Stimulated activated naive B cell treated with anti-CD40 and anti-IgM and Interleukin-4, amounts not matched to agents 10 μg/mL and 1 μg/mL and 100 μg/mL, for 72 hours (primary cell): ENCODE data around the gene DIO1.

Source experiments
- ATAC-seq, 2 donors: fragments of 150-1000 bp; cut with Tn5 transposase; replicated peaks; 2 replicates each; pipeline ENCODE4 v1.10.0; 2021; ENCODE audit warnings: moderate library complexity in 1 of 2
- DNase-seq: peaks from one replicate; pipeline ENCODE4 v3.0.0; 2021
- H3K27ac Mint-ChIP-seq: one replicate; pipeline ENCODE4 v1.8.0; 2022; ENCODE audit warnings: mild to moderate bottlenecking, mixed read lengths
- H3K27me3 Mint-ChIP-seq, 2 donors: one replicate each; pipeline ENCODE4 v1.8.0; 2022; ENCODE audit warnings: mixed read lengths in 2 of 2
- H3K36me3 Mint-ChIP-seq, 2 donors: one replicate each; pipeline ENCODE4 v1.8.0; 2022; ENCODE audit warnings: mixed read lengths in 2 of 2, mild to moderate bottlenecking in 1 of 2
- H3K4me1 Mint-ChIP-seq, 2 donors: one replicate each; pipeline ENCODE4 v1.8.0; 2022; ENCODE audit warnings: mixed read lengths in 2 of 2, mild to moderate bottlenecking in 1 of 2
- H3K4me3 Mint-ChIP-seq, 2 donors: one replicate each; pipeline ENCODE4 v1.8.0; 2022; ENCODE audit warnings: mild to moderate bottlenecking in 2 of 2, mixed read lengths in 2 of 2, moderate library complexity in 1 of 2
- H3K9me3 Mint-ChIP-seq, 2 donors: one replicate each; pipeline ENCODE4 v1.8.0; 2022; ENCODE audit warnings: mixed read lengths in 2 of 2, mild to moderate bottlenecking in 1 of 2

Gene DIO1

DNA sequence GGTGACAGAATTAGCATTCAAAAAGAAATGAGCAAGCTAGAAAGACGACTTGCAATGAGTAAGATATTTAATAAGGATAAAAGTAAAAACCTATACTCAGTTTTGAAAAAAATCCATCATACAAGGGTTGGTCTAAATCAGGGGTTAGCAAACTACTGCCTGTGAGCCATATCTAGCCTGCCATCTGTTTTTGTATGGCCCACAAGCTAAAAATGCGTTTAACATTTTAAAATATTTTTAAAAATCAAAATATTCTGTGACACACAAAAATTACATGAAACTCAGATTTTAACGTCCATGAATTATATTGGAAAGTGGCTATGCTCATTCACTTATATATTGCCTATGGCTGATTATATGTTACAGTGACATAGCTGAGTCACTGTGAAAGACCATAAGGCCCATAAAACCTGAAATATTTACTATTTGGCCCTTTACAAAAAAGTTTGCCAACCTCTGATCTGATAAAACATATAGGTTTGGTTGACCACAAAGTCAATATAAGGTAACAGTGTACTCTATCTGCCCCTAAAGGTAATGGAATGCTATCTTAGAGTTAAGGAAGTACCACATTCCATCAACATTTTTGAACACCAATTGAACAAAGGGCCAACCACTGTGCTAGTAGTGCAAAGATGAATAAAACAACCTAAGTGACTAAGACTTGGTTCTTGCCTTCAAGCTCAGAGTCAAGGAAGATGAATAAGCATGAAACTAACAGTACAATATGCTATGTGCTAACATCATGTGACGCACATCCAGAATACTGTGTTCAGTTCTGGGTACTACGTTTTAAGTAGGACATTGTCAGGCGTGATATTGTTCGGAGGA lies 48.4 kb downstream of the DIO1 start:
- Mint-ChIP-seq H3K27me3 (no peaks in the 10 kb centered on the region), H3K4me1 (peaks cover 24 to 41% of the 10 kb centered on the region in 2 donors), H3K9me3 (no peaks in the 10 kb centered on the region), H3K36me3 (peaks cover 16 to 24% of the 10 kb centered on the region in 2 donors), H3K4me3 (no peak overlapping the region), H3K27ac (no peak overlapping the region)
- ATAC-seq = no peak
- no peak for DNase-seq

DNA sequence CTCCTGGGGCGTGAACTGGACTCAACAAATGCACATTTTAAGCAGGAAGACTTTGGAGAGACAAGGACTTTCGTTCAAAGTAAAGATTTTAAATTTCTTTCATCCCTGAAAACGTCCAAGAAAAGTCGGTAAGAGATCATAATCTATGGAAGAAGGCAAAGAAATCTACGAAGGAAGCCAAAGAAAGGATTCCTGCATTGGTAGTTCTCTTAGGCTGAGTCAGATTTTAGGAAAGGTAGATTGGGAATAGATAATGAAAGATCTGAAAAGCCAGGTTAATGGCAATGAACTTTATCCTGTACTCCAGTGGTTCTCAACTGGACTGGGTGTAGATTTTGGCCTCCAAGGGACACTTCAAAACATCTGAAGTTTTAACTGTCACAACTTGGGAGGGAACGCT lies 49.1 kb downstream of the DIO1 start:
- DNase-seq (no peak), ATAC-seq (no peak)
- H3K4me1 Mint-ChIP-seq = peaks cover 26 to 43% of the 10 kb centered on the region in 2 donors
- H3K36me3 Mint-ChIP-seq = peaks cover 12 to 18% of the 10 kb centered on the region in 2 donors
- no peak overlapping the region for H3K27ac Mint-ChIP-seq
- no peak overlapping the region for H3K4me3 Mint-ChIP-seq
- H3K9me3 Mint-ChIP-seq = no peaks in the 10 kb centered on the region
- no peaks in the 10 kb centered on the region for H3K27me3 Mint-ChIP-seq

DNA sequence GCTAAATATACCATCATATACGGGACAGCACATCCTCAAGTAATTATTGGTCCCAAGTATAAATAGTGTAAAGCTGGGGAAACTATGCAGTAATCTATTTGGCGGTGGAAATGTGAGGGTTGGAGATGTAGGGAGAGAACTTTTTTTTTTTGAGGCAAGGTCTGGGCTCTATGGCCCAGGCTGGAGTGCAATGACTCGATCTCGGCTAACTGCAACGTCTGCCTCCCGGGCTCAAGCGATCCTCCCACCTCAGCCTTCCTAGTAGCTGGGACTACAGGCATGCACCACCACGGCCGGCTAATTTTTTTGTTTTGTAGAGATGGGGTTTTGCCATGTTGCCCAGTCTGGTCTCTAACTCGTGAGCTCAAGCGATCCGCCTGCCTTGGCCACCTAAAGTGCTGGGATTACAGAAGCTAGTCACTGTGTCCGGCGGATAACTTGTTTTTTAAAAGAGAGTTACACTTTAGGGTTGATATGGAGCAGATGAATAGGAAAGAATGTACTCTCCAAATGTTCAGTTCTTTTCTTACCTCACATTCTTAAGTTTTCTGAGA lies 49.6 kb downstream of the DIO1 start:
- no peak for ATAC-seq
- Mint-ChIP-seq H3K4me1 (peaks cover 26 to 43% of the 10 kb centered on the region in 2 donors), H3K4me3 (peak overlapping the region; percentile 29 to 35), H3K9me3 (no peaks in the 10 kb centered on the region), H3K36me3 (peaks cover 11 to 16% of the 10 kb centered on the region in 2 donors), H3K27ac (no peak overlapping the region), H3K27me3 (no peaks in the 10 kb centered on the region)
- no peak for DNase-seq

DNA sequence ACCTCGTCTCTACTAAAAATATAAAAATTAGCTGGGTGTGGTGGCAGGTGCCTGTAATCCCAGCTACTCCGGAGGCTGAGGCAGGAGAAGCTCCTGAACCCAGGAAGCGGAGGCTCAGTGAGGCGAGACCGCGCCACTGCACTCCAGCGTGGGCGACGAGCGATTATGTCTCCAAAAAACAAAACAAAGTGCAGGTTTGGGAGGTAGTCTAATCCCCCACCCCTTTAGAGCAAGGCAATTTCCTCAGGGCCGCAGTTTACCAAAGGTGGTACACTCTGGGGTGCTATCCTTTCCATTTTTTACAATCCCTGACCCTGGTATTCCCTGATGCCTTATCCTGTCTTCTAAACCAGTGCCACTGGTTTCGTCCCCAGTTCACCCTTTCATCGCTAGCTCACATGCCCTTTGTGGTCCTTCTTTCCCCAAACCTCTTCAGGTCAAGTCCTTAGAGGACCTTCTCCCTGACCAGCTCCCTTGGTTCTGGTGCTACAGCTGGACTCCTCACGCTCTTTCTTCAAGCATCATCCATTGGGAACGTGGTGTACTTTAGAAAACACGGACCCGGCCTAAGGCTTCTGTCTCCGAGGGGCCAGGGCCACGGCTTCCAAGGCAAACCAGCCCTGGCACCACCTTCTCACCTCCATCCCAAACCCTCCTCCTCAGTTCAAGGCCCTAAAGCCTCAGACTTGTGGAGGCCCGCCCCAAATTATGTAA lies 50.6 kb downstream of the DIO1 start:
- no peak for ATAC-seq
- H3K4me1 Mint-ChIP-seq = peaks cover 26 to 47% of the 10 kb centered on the region in 2 donors
- H3K27me3 Mint-ChIP-seq = no peaks in the 10 kb centered on the region
- H3K36me3 Mint-ChIP-seq = peaks cover 11% of the 10 kb centered on the region in 2 donors
- no peaks in the 10 kb centered on the region for H3K9me3 Mint-ChIP-seq
- DNase-seq = no peak
- peak overlapping the region; percentile 98 for H3K27ac Mint-ChIP-seq
- H3K4me3 Mint-ChIP-seq = peak overlapping the region; percentile 88 to 98

DNA sequence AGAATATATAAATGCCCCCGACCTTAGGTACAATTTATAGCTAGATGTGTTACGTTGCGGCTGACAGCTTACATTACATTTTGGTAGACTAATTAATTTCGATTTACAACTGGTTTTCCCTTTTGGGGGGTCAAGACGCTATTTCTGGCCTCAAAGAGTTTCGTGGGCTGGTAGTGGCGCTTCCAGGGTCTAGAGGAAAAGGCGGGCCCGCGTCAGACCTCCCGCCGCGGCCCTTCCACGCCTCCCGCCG lies 51.1 kb downstream of the DIO1 start:
- Mint-ChIP-seq H3K36me3 (peaks cover 11% of the 10 kb centered on the region in 2 donors), H3K4me3 (peak overlapping the region; percentile 88 to 98), H3K27ac (peak overlapping the region; percentile 98), H3K4me1 (peaks cover 25 to 49% of the 10 kb centered on the region in 2 donors), H3K9me3 (no peaks in the 10 kb centered on the region), H3K27me3 (no peaks in the 10 kb centered on the region)
- DNase-seq (no peak), ATAC-seq (no peak)

DNA sequence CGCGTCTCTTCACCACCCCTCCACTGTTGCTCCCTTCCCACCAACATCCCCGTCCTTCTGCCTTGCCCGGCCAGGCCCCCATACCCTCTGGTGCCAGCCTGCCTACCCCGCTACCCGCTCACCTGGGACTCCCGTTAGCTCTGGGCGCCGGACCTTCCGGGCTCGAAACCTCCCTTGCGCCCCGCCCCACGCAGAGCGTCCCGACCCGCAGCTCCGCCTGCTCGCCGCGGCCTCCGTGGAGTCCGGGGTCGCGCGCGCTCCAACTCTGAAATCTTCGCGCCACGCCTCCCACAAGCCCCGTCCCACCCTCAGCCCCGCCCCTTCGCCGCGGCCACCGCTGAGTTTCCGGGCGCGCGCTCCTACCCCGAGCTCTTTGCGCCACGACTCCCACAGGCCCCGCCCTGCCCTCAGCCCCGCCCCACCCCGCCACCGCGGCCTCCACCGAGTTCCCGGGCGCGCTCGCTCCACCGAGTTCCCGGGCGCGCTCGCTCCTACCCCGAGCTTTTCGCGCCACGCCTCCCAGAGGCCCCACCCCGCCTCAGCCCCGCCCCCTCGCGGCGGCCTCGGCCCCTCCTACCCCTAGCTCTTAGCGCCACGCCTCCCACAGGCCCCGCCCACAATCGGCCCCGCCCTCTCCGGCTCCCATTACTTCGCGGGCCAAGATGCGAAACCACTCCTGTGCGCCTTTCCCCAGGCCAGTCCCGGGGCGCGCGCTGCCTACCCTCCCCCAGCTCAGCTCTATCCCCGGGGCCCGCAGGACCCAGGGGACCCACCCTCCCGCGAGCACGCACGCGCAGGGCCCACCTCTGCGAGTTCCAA lies 51.7 kb downstream of the DIO1 start, which contains the start of gene IFT25:
IFT25 (minus strand) TSS at position 267 of the 819 bp plus-strand sequence. CDS start 5,617 bp downstream, outside the sequence.
- Mint-ChIP-seq H3K36me3 (peaks cover 9 to 11% of the 10 kb centered on the region in 2 donors), H3K4me1 (peaks cover 24 to 47% of the 10 kb centered on the region in 2 donors), H3K4me3 (peak within 1 kb of the TSS; percentile 88 to 98), H3K27ac (peak within 1 kb of the TSS; percentile 98), H3K9me3 (no peaks in the 10 kb centered on the region), H3K27me3 (no peaks in the 10 kb centered on the region)
- ATAC-seq (peak; percentile 82 to 86), DNase-seq (peak; percentile 96)

DNA sequence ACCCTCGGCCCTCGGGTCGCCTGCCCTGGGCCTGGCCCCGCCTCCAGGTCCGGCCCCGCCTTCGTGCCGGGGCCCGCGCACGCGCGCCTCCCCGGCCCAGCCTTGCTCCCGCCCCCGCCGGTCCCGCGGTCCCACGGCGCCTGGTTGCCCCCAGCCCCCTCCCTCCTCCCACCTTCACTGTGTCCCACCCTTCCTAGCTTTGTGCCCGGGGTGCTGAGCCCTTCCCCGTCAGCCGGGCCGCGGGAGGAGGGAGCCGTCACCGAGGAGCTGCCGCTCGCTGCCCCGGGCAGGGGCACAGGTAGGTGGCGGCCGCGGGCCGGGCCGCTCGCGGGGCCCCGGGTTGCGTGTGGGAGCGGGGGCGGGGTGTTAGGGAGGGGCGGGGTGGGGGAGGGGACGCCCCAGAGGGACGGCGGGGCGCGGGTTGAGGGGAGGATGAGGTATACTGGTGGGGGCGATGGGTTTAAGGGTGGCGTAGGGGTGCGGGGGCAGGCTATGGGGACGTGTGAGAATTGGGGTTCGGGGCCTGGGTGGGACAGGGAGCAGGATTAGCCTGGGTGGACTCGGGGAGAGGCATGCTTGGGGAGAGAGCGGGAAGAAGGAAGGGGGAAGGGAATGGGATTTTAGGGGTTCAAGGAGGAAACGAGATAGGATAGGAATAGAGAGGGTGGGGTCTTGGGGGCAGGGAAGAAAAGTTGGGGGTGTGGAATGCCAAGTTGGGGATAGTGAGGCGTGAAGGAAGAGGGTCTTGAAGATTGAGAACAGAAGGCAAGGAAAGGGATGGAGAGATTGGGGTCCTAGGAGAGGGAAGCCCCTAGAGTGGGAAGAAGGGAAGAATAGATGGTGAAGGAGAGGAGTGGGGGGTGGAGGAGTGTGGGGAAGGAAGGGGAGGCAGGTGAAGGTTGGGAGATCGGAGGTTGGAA lies 52.5 kb downstream of the DIO1 start, which contains the start of gene LRRC42:
LRRC42 (plus strand) TSS at position 99 of the 920 bp plus-strand sequence. CDS start 5,650 bp downstream, outside the sequence.
- peaks cover 9 to 12% of the 10 kb centered on the region in 2 donors for H3K36me3 Mint-ChIP-seq
- peak within 1 kb of the TSS; percentile 88 to 98 for H3K4me3 Mint-ChIP-seq
- H3K9me3 Mint-ChIP-seq = no peaks in the 10 kb centered on the region
- H3K4me1 Mint-ChIP-seq = peaks cover 24 to 47% of the 10 kb centered on the region in 2 donors
- H3K27me3 Mint-ChIP-seq = no peaks in the 10 kb centered on the region
- peak; percentile 71 to 73 for ATAC-seq
- DNase-seq = no peak
- peak within 1 kb of the TSS; percentile 98 for H3K27ac Mint-ChIP-seq

DNA sequence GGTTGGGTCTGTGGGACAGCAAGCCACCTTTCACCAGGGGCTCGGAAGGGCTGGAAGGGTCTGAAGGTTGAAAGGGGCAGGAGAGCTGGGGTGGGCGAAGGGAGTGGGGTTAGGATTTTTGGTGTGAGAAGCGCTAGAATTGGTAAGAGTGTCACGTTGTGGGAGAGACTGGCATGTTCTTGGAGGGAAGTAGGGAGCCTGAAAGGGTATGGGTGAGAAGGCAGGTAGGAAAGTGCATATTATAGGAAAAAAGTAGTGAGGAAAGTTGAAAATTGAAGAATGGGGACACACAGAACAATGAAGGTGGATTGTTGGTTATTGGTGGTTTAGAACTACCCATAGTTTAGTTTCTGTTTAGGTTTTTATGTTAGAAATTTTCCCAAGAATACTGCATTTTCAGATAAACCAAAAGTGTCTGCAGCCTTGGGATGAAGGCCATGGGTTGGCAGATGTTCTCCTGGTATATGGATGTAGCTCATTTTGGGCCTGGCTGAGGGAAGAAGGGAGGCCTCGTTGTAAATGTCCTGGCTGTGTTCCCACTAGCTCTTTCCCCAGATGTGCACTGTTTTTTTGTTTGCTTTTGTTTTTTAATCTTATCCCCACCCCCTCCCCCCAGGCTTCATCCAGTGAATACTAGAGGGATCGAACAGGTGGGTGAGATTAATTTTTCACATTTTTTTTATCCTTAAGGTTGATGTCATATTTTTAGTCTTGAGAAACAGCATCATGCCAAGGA lies 53.4 kb downstream of the DIO1 start:
- DNase-seq = no peak
- no peaks in the 10 kb centered on the region for H3K27me3 Mint-ChIP-seq
- no peak for ATAC-seq
- peaks cover 24 to 47% of the 10 kb centered on the region in 2 donors for H3K4me1 Mint-ChIP-seq
- H3K36me3 Mint-ChIP-seq = peaks cover 9 to 12% of the 10 kb centered on the region in 2 donors
- H3K4me3 Mint-ChIP-seq = peak overlapping the region; percentile 88 to 98
- H3K27ac Mint-ChIP-seq = peak overlapping the region; percentile 93
- no peaks in the 10 kb centered on the region for H3K9me3 Mint-ChIP-seq

DNA sequence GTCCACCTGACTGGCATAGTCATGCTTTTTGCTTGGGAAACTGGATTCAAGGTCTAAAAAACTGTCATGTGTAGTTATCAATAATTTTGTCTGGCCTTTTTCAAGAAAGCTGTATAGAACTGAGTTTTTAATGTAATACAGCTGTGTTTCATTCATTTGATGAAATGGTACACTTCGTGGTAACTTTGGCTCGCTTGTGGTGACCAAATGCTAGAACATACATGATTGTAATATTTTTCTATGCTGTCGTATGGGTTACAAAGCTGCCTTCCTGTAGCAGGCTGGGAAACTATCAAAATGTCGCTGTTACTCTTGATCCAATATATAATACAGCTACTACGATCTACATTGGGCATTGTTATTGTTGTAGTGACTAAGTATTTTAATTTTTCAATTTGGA lies 54.3 kb downstream of the DIO1 start:
- H3K4me3 Mint-ChIP-seq = no peak overlapping the region
- H3K36me3 Mint-ChIP-seq = peaks cover 9 to 12% of the 10 kb centered on the region in 2 donors
- peaks cover 21 to 38% of the 10 kb centered on the region in 2 donors for H3K4me1 Mint-ChIP-seq
- H3K27ac Mint-ChIP-seq = no peak overlapping the region
- no peak for DNase-seq
- no peaks in the 10 kb centered on the region for H3K9me3 Mint-ChIP-seq
- no peak for ATAC-seq
- H3K27me3 Mint-ChIP-seq = no peaks in the 10 kb centered on the region

DNA sequence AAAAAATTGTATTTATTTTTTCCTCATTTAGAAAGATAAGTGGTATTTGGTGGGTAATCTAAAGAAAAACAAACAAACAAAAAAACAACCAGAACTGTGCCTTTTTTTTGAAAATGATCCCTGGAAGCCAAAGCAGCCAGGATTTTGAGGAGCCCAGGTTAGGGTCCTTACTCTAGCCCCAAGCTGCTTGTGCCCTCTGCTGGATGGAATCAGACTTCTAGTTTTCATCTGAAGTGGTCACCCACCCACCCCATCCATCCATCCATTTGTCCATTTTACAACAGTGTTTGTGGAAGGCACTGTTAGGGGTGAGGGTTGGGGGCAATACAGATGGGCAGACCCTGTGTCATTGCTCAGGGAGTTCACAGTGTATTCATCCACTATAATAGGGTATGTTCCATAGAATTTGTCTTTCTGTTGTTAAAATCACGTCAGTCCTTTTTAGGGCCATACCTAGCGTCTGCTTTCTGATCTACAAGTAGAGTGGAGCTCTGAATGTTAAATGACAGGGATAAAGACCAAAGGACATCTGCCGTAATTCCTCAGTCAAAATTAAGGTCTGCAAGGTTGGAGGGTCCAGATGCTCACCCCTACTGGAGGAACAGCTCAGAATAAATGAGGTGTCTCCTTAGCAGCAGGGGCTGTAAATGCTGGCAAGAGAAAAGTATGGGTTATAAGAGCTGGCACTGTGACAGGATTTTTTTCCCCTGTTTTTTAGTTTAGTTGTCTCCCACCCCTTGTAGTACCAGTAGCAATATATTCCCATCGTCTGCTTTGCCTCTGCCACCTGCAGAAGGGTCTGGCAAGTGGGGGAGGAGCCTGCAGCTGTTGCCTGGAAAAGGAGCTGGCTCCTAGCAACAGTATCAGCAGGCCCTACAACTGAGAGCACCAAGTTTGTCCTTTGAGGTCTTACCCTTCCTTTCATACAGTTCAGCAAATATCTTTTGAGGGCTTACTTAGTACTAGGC lies 55.3 kb downstream of the DIO1 start:
- H3K9me3 Mint-ChIP-seq = no peaks in the 10 kb centered on the region
- H3K4me1 Mint-ChIP-seq = peaks cover 16 to 28% of the 10 kb centered on the region in 2 donors
- H3K4me3 Mint-ChIP-seq = peak overlapping the region in 1 of 2 donors; percentile 19
- DNase-seq (no peak), ATAC-seq (no peak)
- peaks cover 12% of the 10 kb centered on the region in 2 donors for H3K36me3 Mint-ChIP-seq
- H3K27ac Mint-ChIP-seq = no peak overlapping the region
- H3K27me3 Mint-ChIP-seq = no peaks in the 10 kb centered on the region

DNA sequence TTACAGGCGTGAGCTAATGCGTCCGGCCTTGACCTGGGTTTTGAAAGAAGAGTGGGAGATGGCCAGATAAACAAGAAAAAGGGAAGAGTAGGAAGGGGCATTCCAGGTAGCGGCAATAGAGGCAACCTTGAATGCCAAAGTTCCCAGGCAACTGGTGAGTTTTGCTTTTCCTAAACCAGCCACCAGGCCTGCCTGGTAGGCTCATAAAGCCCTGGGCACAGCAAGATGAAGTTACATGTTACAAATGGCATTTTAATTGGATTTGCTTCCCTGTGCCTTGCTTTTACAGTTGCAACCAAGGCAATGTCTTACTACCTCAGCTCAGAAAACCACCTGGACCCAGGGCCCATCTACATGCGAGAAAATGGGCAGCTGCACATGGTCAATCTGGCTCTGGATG lies 57.7 kb downstream of the DIO1 start:
- DNase-seq (no peak), ATAC-seq (no peak)
- Mint-ChIP-seq H3K9me3 (no peaks in the 10 kb centered on the region), H3K27me3 (no peaks in the 10 kb centered on the region), H3K4me3 (no peak overlapping the region), H3K27ac (no peak overlapping the region), H3K36me3 (peaks cover 6 to 9% of the 10 kb centered on the region in 2 donors), H3K4me1 (peaks cover 8 to 18% of the 10 kb centered on the region in 2 donors)

DNA sequence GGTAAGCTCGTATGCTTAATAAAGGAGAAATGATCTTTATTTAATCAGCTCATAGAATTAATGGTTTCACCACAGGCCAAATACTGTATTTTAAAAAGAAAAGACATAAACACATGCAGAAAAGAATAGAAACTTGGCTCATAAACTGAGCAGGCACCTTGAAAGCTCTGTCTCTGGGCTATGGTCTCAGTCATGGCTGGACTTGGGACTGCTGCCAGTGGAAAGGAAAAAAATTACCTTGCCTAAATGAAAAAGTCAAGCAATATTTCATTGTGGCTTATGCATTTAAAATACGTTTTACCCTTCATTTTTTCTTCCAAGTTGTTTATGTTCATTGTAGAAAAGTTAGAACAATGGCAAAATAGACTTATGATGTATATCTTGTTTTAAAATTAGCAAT lies 60.1 kb downstream of the DIO1 start:
- Mint-ChIP-seq H3K9me3 (no peaks in the 10 kb centered on the region), H3K4me1 (peaks cover 0 to 10% of the 10 kb centered on the region in 2 donors)
- no peak for ATAC-seq

More for the DNA sequence above, 60.1 kb downstream of the DIO1 start:
- Mint-ChIP-seq H3K36me3 (peaks cover 10 to 13% of the 10 kb centered on the region in 2 donors), H3K27me3 (no peaks in the 10 kb centered on the region), H3K27ac (no peak overlapping the region), H3K4me3 (no peak overlapping the region)
- no peak for DNase-seq
